ENCODE measurements around the gene CHST3.
"Not testable (repeated sequence)": the region's sequence is repeated elsewhere in the genome, so short reads cannot be mapped to it uniquely, and the experiment has no call there.

Gene CHST3

DNA sequence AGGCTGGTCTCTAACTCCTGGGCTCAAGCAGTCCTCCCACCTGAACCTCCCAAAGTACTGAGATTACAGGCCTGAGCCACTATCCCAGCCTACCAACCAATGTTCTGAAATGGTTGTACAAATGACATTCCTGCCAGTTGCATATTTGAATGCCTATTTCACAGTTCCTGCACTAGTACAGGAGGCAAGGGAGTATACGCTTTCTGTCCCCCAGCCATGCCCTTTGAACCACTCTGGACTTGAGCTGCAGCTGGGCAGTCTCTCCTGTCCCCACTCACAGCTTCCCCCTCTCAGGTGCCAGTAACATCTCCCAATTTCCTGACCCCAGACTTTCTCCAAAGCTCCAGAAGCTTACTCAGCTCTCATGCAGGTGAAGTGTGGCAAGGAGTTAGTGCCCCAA lies 65.2 kb downstream of the CHST3 start:
- H3K27me3 ChIP-seq (ENCODE audit: control insufficient read depth in 1 of 2, insufficient read depth in 2 of 2, low read length in 2 of 2), result no peaks in the 10 kb centered on the region
- H3K9ac ChIP-seq (ENCODE audit: low read depth in 1 of 2, low read length in 2 of 2), result no peak overlapping the region
- H3K4me3 ChIP-seq (ENCODE audit: low read depth in 1 of 2, low read length in 2 of 2), result no peak overlapping the region
- H3K36me3 ChIP-seq (ENCODE audit: control insufficient read depth in 1 of 2, insufficient read depth in 2 of 2, low read length in 2 of 2), result no peaks in the 10 kb centered on the region
- no peaks in the 10 kb centered on the region for H3K9me3 ChIP-seq (ENCODE audit: control insufficient read depth in 1 of 2, low read length in 2 of 2)
- H3K27ac ChIP-seq (ENCODE audit: low read depth, low read length), result no peak overlapping the region
- peaks cover 4 to 7% of the 10 kb centered on the region in 2 donors for H3K4me1 ChIP-seq (ENCODE audit: control insufficient read depth in 1 of 2, insufficient read depth in 2 of 2, low read length in 2 of 2)

DNA sequence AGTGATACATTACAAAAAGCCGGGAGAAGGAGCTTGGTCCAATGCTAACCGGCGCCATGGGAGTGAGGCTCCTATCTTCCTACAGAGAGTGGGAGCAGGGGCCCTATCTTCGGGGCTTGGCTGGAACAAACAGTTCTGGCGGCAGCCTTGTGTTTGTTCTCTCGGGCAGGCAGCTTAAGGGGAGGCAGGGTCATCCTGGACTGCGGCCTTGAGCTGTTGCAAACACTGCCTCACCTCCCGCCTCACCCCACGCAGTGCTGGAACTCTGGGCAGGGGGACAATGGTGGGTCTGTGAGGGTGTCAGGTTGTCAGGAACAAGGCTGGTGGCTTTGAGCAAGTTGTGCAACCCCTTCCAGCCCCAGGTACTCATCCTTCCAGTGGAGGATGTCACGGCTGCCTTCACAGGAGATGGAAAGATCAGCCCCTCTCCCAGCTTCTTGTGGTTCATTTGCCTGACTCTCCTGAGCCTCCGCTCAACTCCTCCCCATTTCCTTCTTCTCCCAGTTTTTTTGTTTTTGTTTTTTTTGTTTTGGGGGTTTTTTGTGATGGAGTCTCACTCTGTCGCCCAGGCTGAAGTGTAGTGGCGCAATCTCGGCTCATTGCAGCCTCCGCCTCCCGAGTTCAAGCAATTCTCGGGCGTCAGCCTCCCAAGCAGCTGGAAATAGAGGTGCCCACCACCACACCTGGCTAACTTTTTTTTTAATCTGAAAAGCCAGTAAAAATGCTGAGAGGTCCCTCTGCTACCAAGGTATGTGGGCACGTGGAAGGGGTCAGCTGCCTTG lies 66.8 kb downstream of the CHST3 start:
- Histone ChIP-seq H3K4me1 (ENCODE audit: control insufficient read depth in 1 of 2, insufficient read depth in 2 of 2, low read length in 2 of 2) (peaks cover 4 to 7% of the 10 kb centered on the region in 2 donors), H3K27me3 (ENCODE audit: control insufficient read depth in 1 of 2, insufficient read depth in 2 of 2, low read length in 2 of 2) (no peaks in the 10 kb centered on the region), H3K9me3 (ENCODE audit: control insufficient read depth in 1 of 2, low read length in 2 of 2) (no peaks in the 10 kb centered on the region), H3K9ac (ENCODE audit: low read depth in 1 of 2, low read length in 2 of 2) (no peak overlapping the region), H3K4me3 (ENCODE audit: low read depth in 1 of 2, low read length in 2 of 2) (no peak overlapping the region), H3K36me3 (ENCODE audit: control insufficient read depth in 1 of 2, insufficient read depth in 2 of 2, low read length in 2 of 2) (no peaks in the 10 kb centered on the region), H3K27ac (ENCODE audit: low read depth, low read length) (no peak overlapping the region)

DNA sequence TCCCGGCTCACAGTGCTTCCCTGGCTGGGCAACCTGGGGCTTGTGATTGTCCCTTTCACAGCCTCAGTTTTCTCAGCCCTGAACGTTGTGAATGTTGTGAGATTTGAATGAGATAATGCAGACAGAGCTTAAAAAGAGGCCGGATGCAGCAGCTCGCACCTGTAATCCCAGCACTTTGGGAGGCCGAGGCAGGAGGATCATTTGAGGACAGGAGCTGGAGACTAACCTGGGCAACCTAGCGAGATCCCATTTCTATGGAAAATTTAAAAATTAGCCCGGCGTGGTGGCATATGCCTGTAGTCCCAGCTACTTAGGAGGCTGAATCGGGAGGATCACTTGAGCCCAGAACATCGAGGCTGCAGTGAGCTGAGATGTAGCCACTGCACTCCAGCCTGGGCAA lies 67.5 kb downstream of the CHST3 start:
- no peak overlapping the region for H3K4me3 ChIP-seq (ENCODE audit: low read depth in 1 of 2, low read length in 2 of 2)
- no peaks in the 10 kb centered on the region for H3K27me3 ChIP-seq (ENCODE audit: control insufficient read depth in 1 of 2, insufficient read depth in 2 of 2, low read length in 2 of 2)
- no peak overlapping the region for H3K27ac ChIP-seq (ENCODE audit: low read depth, low read length)
- peaks cover 4 to 5% of the 10 kb centered on the region in 2 donors for H3K4me1 ChIP-seq (ENCODE audit: control insufficient read depth in 1 of 2, insufficient read depth in 2 of 2, low read length in 2 of 2)
- H3K36me3 ChIP-seq (ENCODE audit: control insufficient read depth in 1 of 2, insufficient read depth in 2 of 2, low read length in 2 of 2), result no peaks in the 10 kb centered on the region
- no peaks in the 10 kb centered on the region for H3K9me3 ChIP-seq (ENCODE audit: control insufficient read depth in 1 of 2, low read length in 2 of 2)
- no peak overlapping the region for H3K9ac ChIP-seq (ENCODE audit: low read depth in 1 of 2, low read length in 2 of 2)

DNA sequence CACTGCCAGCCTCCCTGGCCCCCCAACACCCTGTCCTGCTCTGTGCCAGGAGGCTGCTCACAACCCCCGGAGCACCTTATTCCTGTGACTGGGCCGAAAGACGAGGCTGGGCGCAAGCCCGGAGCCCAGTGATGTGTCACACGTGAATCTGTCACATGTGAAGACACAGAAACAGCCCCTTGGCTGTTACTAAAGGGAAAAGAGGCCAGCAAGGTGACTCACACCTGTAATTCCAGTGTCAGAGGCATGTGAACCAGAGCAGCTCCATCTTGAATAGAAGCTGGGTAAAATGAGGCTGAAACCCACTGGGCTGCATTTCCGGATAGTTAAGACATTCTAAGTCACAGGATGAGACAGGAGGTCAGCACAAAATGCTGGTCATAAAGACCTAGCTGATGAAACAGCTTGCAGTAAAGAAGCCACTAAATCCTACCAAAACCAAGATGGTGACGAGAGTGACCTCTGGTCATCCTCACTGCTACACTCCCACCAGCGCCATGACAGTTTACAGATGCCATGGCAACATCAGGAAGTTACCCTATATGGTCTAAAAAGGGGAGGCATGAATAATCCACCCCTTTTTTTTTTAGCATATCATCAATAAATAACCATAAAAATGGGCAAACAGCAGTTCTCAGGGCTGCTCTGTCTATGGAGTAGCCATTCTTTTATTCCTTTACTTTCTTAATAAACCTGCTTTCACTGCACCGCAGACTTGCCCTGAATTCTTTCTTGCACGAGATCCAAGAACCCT lies 68.4 kb downstream of the CHST3 start:
- H3K27me3 ChIP-seq (ENCODE audit: control insufficient read depth in 1 of 2, insufficient read depth in 2 of 2, low read length in 2 of 2), result not testable (repeated sequence)

DNA sequence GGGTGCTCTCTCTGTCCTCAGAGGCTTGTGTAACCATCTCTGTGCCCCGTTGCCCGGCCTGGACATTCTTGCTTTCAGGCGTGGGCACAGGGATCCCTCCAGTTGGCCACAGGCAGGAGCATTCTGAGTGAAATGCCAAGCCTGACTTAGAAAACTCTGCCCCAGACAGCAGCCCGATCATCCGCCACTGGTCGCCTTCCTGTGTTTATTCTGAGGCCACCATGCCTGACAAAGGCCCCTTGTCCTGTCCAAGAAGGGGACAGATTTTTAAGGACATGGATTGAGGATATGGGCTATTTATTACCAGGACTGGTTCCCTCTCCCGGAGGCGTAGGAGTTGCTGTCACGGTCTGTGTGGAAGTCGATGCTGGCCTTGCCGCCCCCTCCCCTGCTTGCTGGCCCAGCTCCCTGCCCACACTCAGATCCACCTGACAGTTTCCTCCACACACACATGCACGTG lies 69.9 kb downstream of the CHST3 start:
- Histone ChIP-seq H3K9ac (ENCODE audit: low read depth in 1 of 2, low read length in 2 of 2) (no peak overlapping the region), H3K27ac (ENCODE audit: low read depth, low read length) (no peak overlapping the region), H3K9me3 (ENCODE audit: control insufficient read depth in 1 of 2, low read length in 2 of 2) (no peaks in the 10 kb centered on the region), H3K4me3 (ENCODE audit: low read depth in 1 of 2, low read length in 2 of 2) (no peak overlapping the region), H3K4me1 (ENCODE audit: control insufficient read depth in 1 of 2, insufficient read depth in 2 of 2, low read length in 2 of 2) (peaks cover 0 to 8% of the 10 kb centered on the region in 2 donors), H3K27me3 (ENCODE audit: control insufficient read depth in 1 of 2, insufficient read depth in 2 of 2, low read length in 2 of 2) (no peaks in the 10 kb centered on the region), H3K36me3 (ENCODE audit: control insufficient read depth in 1 of 2, insufficient read depth in 2 of 2, low read length in 2 of 2) (no peaks in the 10 kb centered on the region)

More for the DNA sequence above, 68.4 kb downstream of the CHST3 start:
- not testable (repeated sequence) for H3K9me3 ChIP-seq (ENCODE audit: control insufficient read depth in 1 of 2, low read length in 2 of 2); H3K4me1 ChIP-seq (ENCODE audit: control insufficient read depth in 1 of 2, insufficient read depth in 2 of 2, low read length in 2 of 2); H3K27ac ChIP-seq (ENCODE audit: low read depth, low read length); H3K4me3 ChIP-seq (ENCODE audit: low read depth in 1 of 2, low read length in 2 of 2); H3K36me3 ChIP-seq (ENCODE audit: control insufficient read depth in 1 of 2, insufficient read depth in 2 of 2, low read length in 2 of 2); H3K9ac ChIP-seq (ENCODE audit: low read depth in 1 of 2, low read length in 2 of 2)

DNA sequence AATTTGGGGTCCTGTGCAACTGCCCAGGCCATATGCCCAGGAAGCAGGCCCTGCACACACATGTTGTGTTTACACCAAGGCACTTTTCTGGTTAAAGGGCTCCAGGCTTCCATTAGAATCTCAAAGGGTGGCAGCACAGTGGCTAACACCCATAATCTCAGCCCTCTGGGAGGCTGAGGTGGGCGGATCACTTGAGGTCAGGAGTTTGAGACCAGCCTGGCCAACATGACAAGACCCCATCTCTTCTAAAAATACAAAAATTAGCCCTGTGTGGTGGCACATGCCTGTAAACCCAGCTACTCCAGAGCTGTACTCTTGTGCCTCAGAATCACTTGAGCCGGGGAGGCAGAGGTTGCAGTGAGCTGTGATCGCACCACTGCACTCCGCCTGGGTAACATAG lies 70.6 kb downstream of the CHST3 start:
- H3K9ac ChIP-seq (ENCODE audit: low read depth in 1 of 2, low read length in 2 of 2), result no peak overlapping the region
- H3K27me3 ChIP-seq (ENCODE audit: control insufficient read depth in 1 of 2, insufficient read depth in 2 of 2, low read length in 2 of 2), result no peaks in the 10 kb centered on the region
- H3K9me3 ChIP-seq (ENCODE audit: control insufficient read depth in 1 of 2, low read length in 2 of 2), result no peaks in the 10 kb centered on the region
- peaks cover 0 to 5% of the 10 kb centered on the region in 2 donors for H3K4me1 ChIP-seq (ENCODE audit: control insufficient read depth in 1 of 2, insufficient read depth in 2 of 2, low read length in 2 of 2)
- H3K4me3 ChIP-seq (ENCODE audit: low read depth in 1 of 2, low read length in 2 of 2), result no peak overlapping the region
- H3K36me3 ChIP-seq (ENCODE audit: control insufficient read depth in 1 of 2, insufficient read depth in 2 of 2, low read length in 2 of 2), result no peaks in the 10 kb centered on the region
- no peak overlapping the region for H3K27ac ChIP-seq (ENCODE audit: low read depth, low read length)

DNA sequence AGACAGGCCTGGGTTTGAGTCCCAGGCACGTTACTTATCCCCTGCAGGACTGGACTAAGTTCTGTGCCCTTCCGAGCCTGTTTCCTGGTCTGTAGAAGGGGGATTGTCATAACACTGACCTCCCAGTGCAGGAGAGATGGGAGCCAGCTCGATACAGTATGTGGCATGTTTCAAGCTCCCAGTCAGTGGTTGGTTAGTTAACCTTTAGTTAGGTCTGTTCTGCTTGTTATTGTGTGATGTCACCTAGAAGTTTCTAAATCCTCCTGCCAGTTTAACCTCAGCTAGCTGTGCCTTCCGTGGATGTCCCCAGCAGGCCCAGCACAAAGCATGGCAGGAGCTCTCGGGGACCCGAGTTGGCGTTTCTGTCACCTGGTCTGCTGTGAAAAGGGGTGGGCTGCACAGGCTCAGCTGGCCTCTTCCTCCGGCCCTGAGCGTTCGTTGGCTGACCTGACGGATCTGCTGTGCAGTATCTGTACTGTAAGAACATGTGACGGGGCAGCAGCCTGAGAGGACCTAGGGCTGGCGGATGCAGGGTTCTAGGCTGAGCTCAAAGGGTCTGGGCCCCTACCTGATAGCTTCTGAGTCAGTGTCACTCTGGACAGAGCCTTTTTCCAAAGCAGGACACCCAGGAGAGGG lies 71.2 kb downstream of the CHST3 start:
- Histone ChIP-seq H3K27me3 (ENCODE audit: control insufficient read depth in 1 of 2, insufficient read depth in 2 of 2, low read length in 2 of 2) (no peaks in the 10 kb centered on the region), H3K9me3 (ENCODE audit: control insufficient read depth in 1 of 2, low read length in 2 of 2) (no peaks in the 10 kb centered on the region), H3K4me1 (ENCODE audit: control insufficient read depth in 1 of 2, insufficient read depth in 2 of 2, low read length in 2 of 2) (peaks cover 0 to 5% of the 10 kb centered on the region in 2 donors), H3K4me3 (ENCODE audit: low read depth in 1 of 2, low read length in 2 of 2) (no peak overlapping the region), H3K27ac (ENCODE audit: low read depth, low read length) (no peak overlapping the region), H3K9ac (ENCODE audit: low read depth in 1 of 2, low read length in 2 of 2) (no peak overlapping the region), H3K36me3 (ENCODE audit: control insufficient read depth in 1 of 2, insufficient read depth in 2 of 2, low read length in 2 of 2) (no peaks in the 10 kb centered on the region)

DNA sequence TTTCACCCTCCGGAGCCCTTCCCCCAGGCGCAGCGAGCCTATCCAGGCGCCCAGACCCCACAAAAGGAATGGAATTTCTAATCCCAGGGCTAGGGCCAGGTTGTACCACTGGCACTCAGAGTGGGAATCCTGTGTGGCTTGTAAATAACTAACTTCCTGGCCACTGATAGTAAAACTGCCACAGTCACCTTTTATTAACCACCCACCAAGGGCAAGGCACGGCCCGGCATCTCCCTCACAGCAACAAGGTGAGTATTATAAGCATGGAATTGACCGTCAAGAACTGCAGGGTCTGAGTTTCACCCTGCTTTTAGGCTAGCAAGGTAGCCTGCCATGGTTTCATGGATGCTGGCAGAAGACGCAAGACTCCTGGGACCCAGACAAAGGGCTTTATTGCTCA lies 73.1 kb downstream of the CHST3 start:
- Histone ChIP-seq H3K27ac (ENCODE audit: low read depth, low read length) (no peak overlapping the region), H3K9ac (ENCODE audit: low read depth in 1 of 2, low read length in 2 of 2) (no peak overlapping the region), H3K4me1 (ENCODE audit: control insufficient read depth in 1 of 2, insufficient read depth in 2 of 2, low read length in 2 of 2) (peaks cover 0 to 5% of the 10 kb centered on the region in 2 donors)

DNA sequence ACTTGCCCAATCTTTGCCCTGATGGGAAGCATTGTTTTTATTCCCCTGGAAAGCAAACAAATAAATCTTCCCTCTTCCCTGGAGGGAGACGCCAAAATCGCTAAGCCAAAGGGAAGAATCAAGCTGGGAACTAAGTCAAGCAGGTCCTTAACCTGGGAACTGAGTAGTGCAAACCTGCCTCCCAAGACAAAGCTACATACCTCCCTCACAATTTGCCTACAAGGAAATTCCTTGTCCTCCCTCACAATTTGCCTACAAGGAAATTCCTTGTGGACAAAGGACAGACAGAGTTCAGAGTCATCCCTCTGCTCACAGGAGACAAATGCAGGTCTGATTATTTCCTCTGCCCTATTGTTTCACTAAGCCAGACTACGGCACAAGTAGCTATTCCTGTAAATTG lies 73.6 kb downstream of the CHST3 start:
- Histone ChIP-seq H3K27ac (ENCODE audit: low read depth, low read length) (no peak overlapping the region), H3K9ac (ENCODE audit: low read depth in 1 of 2, low read length in 2 of 2) (no peak overlapping the region), H3K36me3 (ENCODE audit: control insufficient read depth in 1 of 2, insufficient read depth in 2 of 2, low read length in 2 of 2) (no peaks in the 10 kb centered on the region), H3K4me3 (ENCODE audit: low read depth in 1 of 2, low read length in 2 of 2) (no peak overlapping the region), H3K9me3 (ENCODE audit: control insufficient read depth in 1 of 2, low read length in 2 of 2) (no peaks in the 10 kb centered on the region), H3K27me3 (ENCODE audit: control insufficient read depth in 1 of 2, insufficient read depth in 2 of 2, low read length in 2 of 2) (no peaks in the 10 kb centered on the region), H3K4me1 (ENCODE audit: control insufficient read depth in 1 of 2, insufficient read depth in 2 of 2, low read length in 2 of 2) (peaks cover 0 to 5% of the 10 kb centered on the region in 2 donors)

More for the DNA sequence above, 73.1 kb downstream of the CHST3 start:
- Histone ChIP-seq H3K4me3 (ENCODE audit: low read depth in 1 of 2, low read length in 2 of 2) (no peak overlapping the region), H3K36me3 (ENCODE audit: control insufficient read depth in 1 of 2, insufficient read depth in 2 of 2, low read length in 2 of 2) (no peaks in the 10 kb centered on the region), H3K9me3 (ENCODE audit: control insufficient read depth in 1 of 2, low read length in 2 of 2) (no peaks in the 10 kb centered on the region), H3K27me3 (ENCODE audit: control insufficient read depth in 1 of 2, insufficient read depth in 2 of 2, low read length in 2 of 2) (no peaks in the 10 kb centered on the region)

DNA sequence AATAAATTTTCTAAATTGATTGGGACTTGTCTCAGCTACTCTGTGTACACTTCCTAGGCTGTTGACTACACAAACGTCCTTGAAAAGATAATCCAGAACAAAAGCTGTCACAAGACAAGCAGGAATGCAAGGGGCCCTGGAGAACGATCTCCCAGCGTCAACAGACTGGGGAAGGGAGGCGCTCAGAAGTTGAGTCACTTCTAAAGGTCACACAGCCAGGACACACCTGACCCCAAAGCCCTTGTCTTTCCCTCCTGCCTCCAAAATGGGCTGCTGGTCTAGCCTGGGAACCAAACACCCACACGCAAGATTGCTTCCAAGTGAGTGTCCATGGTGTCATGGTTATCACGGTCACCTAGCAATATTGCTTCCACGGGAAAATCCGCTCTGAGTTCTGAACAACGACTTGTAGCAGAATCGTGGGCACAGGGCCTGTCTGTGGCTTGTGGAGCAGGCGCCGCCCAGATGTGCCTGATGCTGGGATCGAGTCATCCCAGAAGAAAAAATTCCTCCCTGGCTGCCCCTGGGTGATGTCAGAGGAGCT lies 74.3 kb downstream of the CHST3 start:
- no peaks in the 10 kb centered on the region for H3K36me3 ChIP-seq (ENCODE audit: control insufficient read depth in 1 of 2, insufficient read depth in 2 of 2, low read length in 2 of 2)
- peaks cover 0 to 5% of the 10 kb centered on the region in 2 donors for H3K4me1 ChIP-seq (ENCODE audit: control insufficient read depth in 1 of 2, insufficient read depth in 2 of 2, low read length in 2 of 2)
- no peaks in the 10 kb centered on the region for H3K27me3 ChIP-seq (ENCODE audit: control insufficient read depth in 1 of 2, insufficient read depth in 2 of 2, low read length in 2 of 2)
- no peak overlapping the region for H3K4me3 ChIP-seq (ENCODE audit: low read depth in 1 of 2, low read length in 2 of 2)
- H3K9me3 ChIP-seq (ENCODE audit: control insufficient read depth in 1 of 2, low read length in 2 of 2), result no peaks in the 10 kb centered on the region
- no peak overlapping the region for H3K9ac ChIP-seq (ENCODE audit: low read depth in 1 of 2, low read length in 2 of 2)
- H3K27ac ChIP-seq (ENCODE audit: low read depth, low read length), result no peak overlapping the region
